Upper lobe of left lung (tissue), 6 donors: Measurements from ENCODE around the gene PRRG1. TPM values are rescaled to one million over a fixed set of nuclear protein-coding genes. Genes with fewer than 3 reads are reported as not detected.
A peak's percentile ranks its signal among the peaks of the same experiment; 100 is the strongest.

ENCODE experiments used
- ATAC-seq, 2 donors: fragments of 200-7000 bp; cut with Tn5 transposase; one replicate each; pipeline ENCODE4 v1.9.1; 2022; ENCODE audit warnings: mild to moderate bottlenecking in 2 of 2, moderate library complexity in 2 of 2; ENCODE audit not compliant: low FRiP score in 2 of 2
- DNase-seq, 2 donors: peaks; one replicate each; pipeline ENCODE4 v3.0.0-alpha.2; 2019 to 2020
- H3K27ac ChIP-seq, 4 donors: fragments of 200-600 bp; sonication (generic); one replicate each; pipeline ENCODE4 v1.5.1; 2016 to 2019
- H3K27me3 ChIP-seq, 4 donors: fragments of 200-600 bp; sonication (generic); one replicate each; pipeline ENCODE4 v1.5.1; 2017 to 2019
- H3K36me3 ChIP-seq, 4 donors: fragments of 200-600 bp; sonication (generic); one replicate each; pipeline ENCODE4 v1.5.1; 2016 to 2019
- H3K4me1 ChIP-seq, 4 donors: fragments of 200-600 bp; sonication (generic); one replicate each; pipeline ENCODE4 v1.5.1; 2018 to 2019
- H3K4me3 ChIP-seq, 4 donors: fragments of 200-600 bp; sonication (generic); one replicate each; pipeline ENCODE4 v1.5.1; 2017 to 2019; ENCODE audit warnings: mild to moderate bottlenecking in 2 of 4, moderate library complexity in 1 of 4
- H3K9me3 ChIP-seq, 4 donors: fragments of 200-600 bp; sonication (generic); one replicate each; pipeline ENCODE4 v1.5.1; 2018 to 2019
- CTCF ChIP-seq, 6 experiments: fragments of 450-650 bp in 4 of 6; fragments of 200-600 bp in 2 of 6; sonication (generic) in 2 of 6; IDR thresholded peaks; one replicate each; pipeline ENCODE4 v1.5.1; 2016 to 2019; ENCODE audit warnings: antibody characterized with exemption in 6 of 6
- EP300 ChIP-seq, 4 donors: sonication (generic); formaldehyde crosslinking; IDR thresholded peaks; one replicate each; pipeline ENCODE4 v1.5.1; 2017; ENCODE audit warnings: antibody characterized with exemption in 4 of 4, control low read depth in 2 of 4
- POLR2A ChIP-seq, 4 donors: fragments of 450-650 bp; IDR thresholded peaks; one replicate each; pipeline ENCODE4 v1.5.1; 2016 to 2017; ENCODE audit warnings: antibody characterized with exemption in 4 of 4, mild to moderate bottlenecking in 2 of 4
- POLR2AphosphoS5 ChIP-seq, 2 donors: sonication (generic); formaldehyde crosslinking; IDR thresholded peaks; one replicate each; pipeline ENCODE4 v1.5.1; 2017; ENCODE audit warnings: antibody characterized with exemption in 2 of 2
- WGBS, 2 donors: methylation state at CpG; one replicate each; pipeline ENCODE4 v1.1.5; 2017 to 2018; 5-methylcytosine and 5-hydroxymethylcytosine counted together
- total RNA-seq, 6 donors: library from RNA; depleted of rRNA in 4 of 6; stranded (reverse); fragments of >200 nt in 4 of 6; gene quantifications; one replicate each; pipeline versions ENCODE4 v1.1.0 to v1.2.1, GENCODE V29; 2016 to 2021
- donor health status: DM: no; HTN: no; CAD: no; lungs with moderate emphysema.
- donor health status: DM: no; HTN: yes; CAD: no; lungs with severe emphysema.

The PRRG1 gene
- total RNA-seq, 6 donors from 2014 or later = 6.2 to 13.4 (median 9.2) TPM

- peaks cover 0 to 8% (median 0%) of the 10 kb centered on the region in 4 donors for H3K9me3 ChIP-seq
- H3K27me3 ChIP-seq = no peaks in the 10 kb centered on the region
- no peaks in the 10 kb centered on the region for H3K36me3 ChIP-seq
- 0 to 35% methylated on average over 5 to 6 of the region's 8 CpGs for WGBS, 2 donors
- H3K4me3 ChIP-seq = peak overlapping the region; percentile 53 to 70 (median 60)
- ATAC-seq (peak; percentile 17 to 61), DNase-seq (no peak)
- H3K27ac ChIP-seq = peak overlapping the region; percentile 80 to 87 (median 84)
- TF ChIP-seq POLR2AphosphoS5 (IDR thresholded peaks at IDR 0.05) (no peak), POLR2A (IDR thresholded peaks at IDR 0.05) (no peak), CTCF (IDR thresholded peaks at IDR 0.05) (no peak), EP300 (IDR thresholded peaks at IDR 0.05) (no peak)
- peaks cover 0 to 15% (median 0%) of the 10 kb centered on the region in 4 donors for H3K4me1 ChIP-seq
Measured at GRCh38 chrX:37350034-37350365, 836 bp downstream of the PRRG1 start.

GRCh38 chrX:37353646-37354045 lies 4.5 kb downstream of the PRRG1 start:
- ATAC-seq = no peak
- peaks cover 0 to 8% (median 0%) of the 10 kb centered on the region in 4 donors for H3K9me3 ChIP-seq
- H3K27me3 ChIP-seq = no peaks in the 10 kb centered on the region
- TF ChIP-seq CTCF (IDR thresholded peaks at IDR 0.05) (no peak), POLR2A (IDR thresholded peaks at IDR 0.05) (no peak), EP300 (IDR thresholded peaks at IDR 0.05) (no peak), POLR2AphosphoS5 (IDR thresholded peaks at IDR 0.05) (no peak)
- H3K4me3 ChIP-seq = no peak overlapping the region
- WGBS, 2 donors = 75 to 100% methylated on average over 2 of the region's 2 CpGs
- DNase-seq = no peak
- no peak overlapping the region for H3K27ac ChIP-seq
- peaks cover 0 to 9% (median 0%) of the 10 kb centered on the region in 4 donors for H3K4me1 ChIP-seq
- no peaks in the 10 kb centered on the region for H3K36me3 ChIP-seq

GRCh38 chrX:37357436-37357835 lies 8.3 kb downstream of the PRRG1 start:
- TF ChIP-seq CTCF (IDR thresholded peaks at IDR 0.05) = no peak
- no peak for TF ChIP-seq EP300 (IDR thresholded peaks at IDR 0.05)
- TF ChIP-seq POLR2A (IDR thresholded peaks at IDR 0.05) = no peak
- TF ChIP-seq POLR2AphosphoS5 (IDR thresholded peaks at IDR 0.05) = no peak
- no peak overlapping the region for H3K4me3 ChIP-seq
- H3K4me1 ChIP-seq = no peaks in the 10 kb centered on the region
- H3K9me3 ChIP-seq = no peaks in the 10 kb centered on the region
- H3K27ac ChIP-seq = no peak overlapping the region
- DNase-seq (no peak), ATAC-seq (no peak)
- WGBS, 2 donors = 85 to 93% methylated on average over 3 of the region's 3 CpGs
- no peaks in the 10 kb centered on the region for H3K27me3 ChIP-seq
- no peaks in the 10 kb centered on the region for H3K36me3 ChIP-seq

GRCh38 chrX:37361596-37361995 lies 12.4 kb downstream of the PRRG1 start:
- no peak for TF ChIP-seq EP300 (IDR thresholded peaks at IDR 0.05)
- no peak for TF ChIP-seq POLR2A (IDR thresholded peaks at IDR 0.05)
- no peak for TF ChIP-seq CTCF (IDR thresholded peaks at IDR 0.05)
- TF ChIP-seq POLR2AphosphoS5 (IDR thresholded peaks at IDR 0.05) = no peak
- 57 to 84% methylated on average over 2 of the region's 2 CpGs for WGBS, 2 donors
- no peaks in the 10 kb centered on the region for H3K36me3 ChIP-seq
- H3K4me3 ChIP-seq = no peak overlapping the region
- no peak overlapping the region for H3K27ac ChIP-seq
- no peaks in the 10 kb centered on the region for H3K9me3 ChIP-seq
- ATAC-seq (no peak), DNase-seq (no peak)
- no peaks in the 10 kb centered on the region for H3K27me3 ChIP-seq
- no peaks in the 10 kb centered on the region for H3K4me1 ChIP-seq

- 71 to 83% methylated on average over 3 of the region's 3 CpGs for WGBS, 2 donors
- H3K4me3 ChIP-seq = no peak overlapping the region
- H3K27me3 ChIP-seq = no peaks in the 10 kb centered on the region
- no peak for TF ChIP-seq POLR2AphosphoS5 (IDR thresholded peaks at IDR 0.05)
- TF ChIP-seq EP300 (IDR thresholded peaks at IDR 0.05) = no peak
- TF ChIP-seq POLR2A (IDR thresholded peaks at IDR 0.05) = no peak
- no peak for TF ChIP-seq CTCF (IDR thresholded peaks at IDR 0.05)
- no peaks in the 10 kb centered on the region for H3K4me1 ChIP-seq
- no peaks in the 10 kb centered on the region for H3K36me3 ChIP-seq
- DNase-seq = no peak
- no peak overlapping the region for H3K27ac ChIP-seq
- no peak for ATAC-seq
- no peaks in the 10 kb centered on the region for H3K9me3 ChIP-seq
Measured at GRCh38 chrX:37364666-37365065, 15.5 kb downstream of the PRRG1 start.
